OCI-LY7 (cell line): ENCODE results near the gene HSPB7. TPM values are rescaled to one million over a fixed set of nuclear protein-coding genes. Genes with fewer than 3 reads are reported as not detected.
A peak's percentile ranks its signal among the peaks of the same experiment; 100 is the strongest.

Source experiments
- BruUV-seq: library from RNA; stranded (reverse); fragments of 400-500 nt; replicated peaks from 2 replicates; lab custom pipeline; 2021; lab: Mats Ljungman, UMichigan
- CTCF ChIA-PET: fragments of 300-600 bp; sonication (Branson Sonifier 250); formaldehyde crosslinking; loops from one replicate; lab custom pipeline; 2022; ENCODE audit warnings: antibody characterized with exemption; ENCODE audit not compliant: unreplicated experiment; lab: Charles Lee
- POLR2A ChIA-PET: fragments of 300-600 bp; sonication (Branson Sonifier 250); formaldehyde crosslinking; loops from one replicate; lab custom pipeline; 2022; ENCODE audit warnings: antibody characterized with exemption; lab: Charles Lee
- DNase-seq: peaks from one replicate; pipeline ENCODE4 v3.0.0-alpha.2; 2015; ENCODE audit warnings: low spot score
- H2AFZ ChIP-seq: fragments of 200-600 bp; sonication (generic), shearing (Covaris generic); 2 replicates; pipeline ENCODE4 v1.6.1; 2014; ENCODE audit warnings: mild to moderate bottlenecking, antibody characterized with exemption, low read length, moderate library complexity
- H3K27ac ChIP-seq: fragments of 200-600 bp; sonication (generic); 2 replicates; pipeline ENCODE4 v1.5.1; 2014; ENCODE audit warnings: mixed run types, low read depth, mild to moderate bottlenecking, moderate library complexity, low read length, inconsistent platforms; ENCODE audit not compliant: poor library complexity, severe bottlenecking
- H3K36me3 ChIP-seq: fragments of 200-600 bp; sonication (generic); 2 replicates; pipeline ENCODE4 v1.6.1; 2014; ENCODE audit warnings: mild to moderate bottlenecking, antibody characterized with exemption, low read length, moderate library complexity, mixed read lengths; ENCODE audit not compliant: insufficient read depth
- H3K4me1 ChIP-seq: fragments of 200-600 bp; sonication (generic); 2 replicates; pipeline ENCODE4 v1.5.1; 2014; ENCODE audit warnings: mild to moderate bottlenecking, low read length; ENCODE audit not compliant: insufficient read depth, poor library complexity, severe bottlenecking
- H3K4me2 ChIP-seq: fragments of 200-600 bp; sonication (generic); 2 replicates; pipeline ENCODE4 v1.6.1; 2014; ENCODE audit warnings: mild to moderate bottlenecking, low read length
- H3K4me3 ChIP-seq: fragments of 200-600 bp; sonication (generic); 2 replicates; pipeline ENCODE4 v1.5.1; 2014; ENCODE audit warnings: mild to moderate bottlenecking, low read depth, low read length; ENCODE audit not compliant: poor library complexity, severe bottlenecking
- H3K79me2 ChIP-seq: fragments of 200-600 bp; sonication (generic); 2 replicates; pipeline ENCODE4 v1.6.1; 2016; ENCODE audit warnings: low read depth, mild to moderate bottlenecking, low read length, moderate library complexity, mixed read lengths; ENCODE audit not compliant: insufficient read depth
- H3K9me2 ChIP-seq: fragments of 200-600 bp; sonication (generic); 2 replicates; pipeline ENCODE4 v1.6.1; 2016; ENCODE audit warnings: mild to moderate bottlenecking, low read length, mixed read lengths; ENCODE audit not compliant: insufficient read depth
- H3K9me3 ChIP-seq: fragments of 200-600 bp; sonication (generic); 2 replicates; pipeline ENCODE4 v1.6.1; 2014; ENCODE audit warnings: mild to moderate bottlenecking, mixed run types, low read length, mixed read lengths
- H4K20me1 ChIP-seq: fragments of 200-600 bp; sonication (generic); 2 replicates; pipeline ENCODE4 v1.6.1; 2014; ENCODE audit warnings: mild to moderate bottlenecking, antibody characterized with exemption, low read length, moderate library complexity, mixed read lengths; ENCODE audit not compliant: insufficient read depth
- EZH2phosphoT487 ChIP-seq: fragments of 200-600 bp; sonication (generic); IDR thresholded peaks from 2 replicates; pipeline ENCODE4 v1.6.1; 2018; ENCODE audit warnings: low read depth, borderline replicate concordance, mild to moderate bottlenecking, mixed run types, antibody characterized with exemption, low read length, moderate library complexity, mixed read lengths
- intact Hi-C: fragments of 100-400 bp; cut with micrococcal nuclease; formaldehyde crosslinking; loops from one replicate; pipeline ENCODE4 v1.10.0; 2022; ENCODE audit not compliant: unreplicated experiment
- total RNA-seq, 2 experiments: library from RNA; depleted of rRNA in 1 of 2; stranded (reverse); fragments of >200 nt in 1 of 2; shearing (Covaris generic) in 1 of 2; gene quantifications; 2 replicates each; pipeline ENCODE4 v1.2.3, GENCODE V29; 2014 to 2022
- TF ChIP-seq, protein P1 (sequence below): fragments of 200-600 bp; sonication (generic); conservative IDR thresholded peaks from 2 replicates; pipeline ENCODE4 v1.5.1; 2014; ENCODE audit warnings: mild to moderate bottlenecking, antibody characterized with exemption, low read length, moderate library complexity, mixed read lengths

HSPB7 gene
- total RNA-seq, 2 experiments from 2014 or later: not detected

DNA sequence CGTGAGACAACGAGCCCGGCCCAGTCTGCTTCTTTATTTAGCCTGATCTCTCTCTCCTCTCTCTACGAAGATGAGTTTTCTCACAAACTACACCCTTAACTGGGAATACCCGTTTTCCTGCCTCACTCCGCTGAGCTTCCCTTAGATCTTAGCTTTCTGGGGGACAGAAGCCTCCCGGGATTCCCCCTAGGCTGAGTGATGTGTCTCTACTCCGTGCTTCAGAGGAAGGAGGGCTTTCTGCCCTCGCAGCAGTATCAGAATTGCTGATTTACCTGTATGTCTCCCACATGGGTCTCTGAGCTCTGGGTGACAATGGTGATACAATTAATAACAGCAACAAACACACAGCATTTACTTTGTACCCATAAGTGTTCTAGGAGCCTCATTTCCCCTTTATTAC is 43.0 kb downstream of the HSPB7 start:
- DNase-seq: peak; percentile 43
- intact Hi-C loops: loop anchor here (2.0 to 10.0 kb wide), 2 partner anchors 26 to 380 kb away; partner anchors contain the start of gene FBXO42
- Histone ChIP-seq H3K27ac (peak overlapping the region; percentile 83), H2AFZ (no peak overlapping the region; the same call in 1 of the 2 replicates), H3K9me2 (no peaks in the 10 kb centered on the region), H3K9me3 (no peaks in the 10 kb centered on the region), H4K20me1 (no peaks in the 10 kb centered on the region), H3K4me1 (peaks cover 31% of the 10 kb centered on the region), H3K4me2 (peak overlapping the region; percentile 94), H3K79me2 (peaks cover 33% of the 10 kb centered on the region; the same call in 1 of the 2 replicates), H3K36me3 (peaks cover 28% of the 10 kb centered on the region), H3K4me3 (peak overlapping the region; percentile 78)
- BruUV-seq: TSS peak; percentile 49
- TF ChIP-seq EZH2phosphoT487: no peak
- TF ChIP-seq, protein P1, sequence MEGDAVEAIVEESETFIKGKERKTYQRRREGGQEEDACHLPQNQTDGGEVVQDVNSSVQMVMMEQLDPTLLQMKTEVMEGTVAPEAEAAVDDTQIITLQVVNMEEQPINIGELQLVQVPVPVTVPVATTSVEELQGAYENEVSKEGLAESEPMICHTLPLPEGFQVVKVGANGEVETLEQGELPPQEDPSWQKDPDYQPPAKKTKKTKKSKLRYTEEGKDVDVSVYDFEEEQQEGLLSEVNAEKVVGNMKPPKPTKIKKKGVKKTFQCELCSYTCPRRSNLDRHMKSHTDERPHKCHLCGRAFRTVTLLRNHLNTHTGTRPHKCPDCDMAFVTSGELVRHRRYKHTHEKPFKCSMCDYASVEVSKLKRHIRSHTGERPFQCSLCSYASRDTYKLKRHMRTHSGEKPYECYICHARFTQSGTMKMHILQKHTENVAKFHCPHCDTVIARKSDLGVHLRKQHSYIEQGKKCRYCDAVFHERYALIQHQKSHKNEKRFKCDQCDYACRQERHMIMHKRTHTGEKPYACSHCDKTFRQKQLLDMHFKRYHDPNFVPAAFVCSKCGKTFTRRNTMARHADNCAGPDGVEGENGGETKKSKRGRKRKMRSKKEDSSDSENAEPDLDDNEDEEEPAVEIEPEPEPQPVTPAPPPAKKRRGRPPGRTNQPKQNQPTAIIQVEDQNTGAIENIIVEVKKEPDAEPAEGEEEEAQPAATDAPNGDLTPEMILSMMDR: no peak
- CTCF ChIA-PET: no interaction called here
- POLR2A ChIA-PET: interaction anchor here (0.6 to 1.0 kb wide), 2 partner anchors 122 to 141 kb away, joined by 3 to 5 read pairs; no protein-coding TSS in a partner anchor

DNA sequence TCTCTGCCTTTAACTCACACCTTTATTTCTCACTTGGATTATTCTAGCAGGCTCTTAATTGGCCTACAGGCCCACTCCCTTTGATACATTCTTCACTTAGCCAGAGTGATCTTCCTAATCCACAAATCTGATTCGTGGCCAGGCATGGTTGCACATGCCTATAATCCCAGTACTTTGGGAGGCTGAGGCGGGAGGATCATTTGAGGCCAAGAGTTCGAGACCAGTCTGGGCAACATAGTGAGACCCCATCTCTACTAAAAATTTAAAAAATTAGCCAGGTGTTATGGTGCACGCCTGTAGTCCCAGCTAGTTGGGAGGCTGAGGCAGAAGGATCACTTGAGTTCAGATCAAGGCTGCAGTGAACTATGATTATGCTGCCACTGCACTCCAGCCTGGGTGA is 44.1 kb downstream of the HSPB7 start:
- Histone ChIP-seq H3K4me1 (peaks cover 31% of the 10 kb centered on the region), H3K36me3 (peaks cover 38% of the 10 kb centered on the region), H2AFZ (no peak overlapping the region), H3K79me2 (peaks cover 33% of the 10 kb centered on the region; the same call in 1 of the 2 replicates), H3K4me3 (peak overlapping the region; percentile 78), H4K20me1 (no peaks in the 10 kb centered on the region), H3K9me2 (no peaks in the 10 kb centered on the region), H3K27ac (peak overlapping the region; percentile 83), H3K9me3 (no peaks in the 10 kb centered on the region), H3K4me2 (peak overlapping the region; percentile 94)
- DNase-seq: no peak
- CTCF ChIA-PET: no interaction called here
- no TSS peak for BruUV-seq
- intact Hi-C loops: loop anchor here (2.0 to 10.0 kb wide), 2 partner anchors 25 to 381 kb away; partner anchors contain the start of gene FBXO42
- POLR2A ChIA-PET: interaction anchor here (0.7 kb wide), 1 partner anchor 10 kb away, joined by 3 read pairs; no protein-coding TSS in a partner anchor
- TF ChIP-seq, protein P1: no peak
- no peak for TF ChIP-seq EZH2phosphoT487

DNA sequence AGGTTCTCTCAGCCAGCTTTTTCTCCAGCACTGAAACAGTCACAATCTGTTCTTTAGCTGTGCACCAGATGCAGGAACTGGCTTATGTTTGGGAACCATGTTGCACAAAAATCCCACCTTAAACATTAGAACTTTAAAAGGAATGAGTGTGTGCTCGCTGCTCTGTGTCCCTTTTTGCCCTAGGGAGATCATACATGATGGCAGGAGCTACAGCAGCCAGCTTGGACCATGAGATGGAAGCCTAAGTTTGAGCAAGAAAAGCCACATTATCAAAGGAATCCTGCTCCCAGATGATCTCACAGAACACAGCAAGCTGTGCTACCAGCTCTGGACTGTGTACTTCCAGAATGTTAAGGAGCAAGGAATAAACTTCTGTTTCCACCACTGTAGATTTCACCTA is 45.4 kb downstream of the HSPB7 start:
- intact Hi-C loops: loop anchor here (10.0 kb wide), 1 partner anchor 382 kb away; the partner anchor contains the start of gene FBXO42
- Histone ChIP-seq H3K4me1 (peaks cover 31% of the 10 kb centered on the region), H3K79me2 (peaks cover 33% of the 10 kb centered on the region; the same call in 1 of the 2 replicates), H3K27ac (no peak overlapping the region), H3K9me3 (no peaks in the 10 kb centered on the region), H3K4me3 (no peak overlapping the region), H3K9me2 (no peaks in the 10 kb centered on the region), H3K4me2 (no peak overlapping the region), H2AFZ (no peak overlapping the region), H4K20me1 (no peaks in the 10 kb centered on the region), H3K36me3 (peaks cover 52% of the 10 kb centered on the region)
- DNase-seq: no peak
- CTCF ChIA-PET: no interaction called here
- TF ChIP-seq EZH2phosphoT487: no peak
- TF ChIP-seq, protein P1: no peak
- BruUV-seq: TSS peak; percentile 42
- POLR2A ChIA-PET: no interaction called here
